ENCODE measurements around the gene TMSB4Y. TPM values are rescaled to one million over a fixed set of nuclear protein-coding genes. Genes with fewer than 3 reads are reported as not detected.

The TMSB4Y gene
- total and polyA plus RNA-seq, 7 experiments from 2014 or later = 1.1 to 2.8 (median 1.7) TPM; not detected in 2

Other genes with a start within 250 kb of the TMSB4Y start
- gene UTY, start 223.9 kb upstream of the TMSB4Y start, total RNA-seq = 100 to 1,000 TPM in 1 of 5 experiments, 10 to 100 TPM in 4; 35.1 to 135 (median 77.8) TPM
- gene UTY, start 223.9 kb upstream of the TMSB4Y start, polyA plus RNA-seq = not detected

Data from naive thymus-derived CD4-positive, alpha-beta T cell (primary cell).